Measurements from ENCODE around the gene FOXO6. TPM values are rescaled to one million over a fixed set of nuclear protein-coding genes. Genes with fewer than 3 reads are reported as not detected.

The FOXO6 gene
- total RNA-seq, 3 donors from 2014 or later: 0.98 to 1.3 TPM; not detected in 1

DNA sequence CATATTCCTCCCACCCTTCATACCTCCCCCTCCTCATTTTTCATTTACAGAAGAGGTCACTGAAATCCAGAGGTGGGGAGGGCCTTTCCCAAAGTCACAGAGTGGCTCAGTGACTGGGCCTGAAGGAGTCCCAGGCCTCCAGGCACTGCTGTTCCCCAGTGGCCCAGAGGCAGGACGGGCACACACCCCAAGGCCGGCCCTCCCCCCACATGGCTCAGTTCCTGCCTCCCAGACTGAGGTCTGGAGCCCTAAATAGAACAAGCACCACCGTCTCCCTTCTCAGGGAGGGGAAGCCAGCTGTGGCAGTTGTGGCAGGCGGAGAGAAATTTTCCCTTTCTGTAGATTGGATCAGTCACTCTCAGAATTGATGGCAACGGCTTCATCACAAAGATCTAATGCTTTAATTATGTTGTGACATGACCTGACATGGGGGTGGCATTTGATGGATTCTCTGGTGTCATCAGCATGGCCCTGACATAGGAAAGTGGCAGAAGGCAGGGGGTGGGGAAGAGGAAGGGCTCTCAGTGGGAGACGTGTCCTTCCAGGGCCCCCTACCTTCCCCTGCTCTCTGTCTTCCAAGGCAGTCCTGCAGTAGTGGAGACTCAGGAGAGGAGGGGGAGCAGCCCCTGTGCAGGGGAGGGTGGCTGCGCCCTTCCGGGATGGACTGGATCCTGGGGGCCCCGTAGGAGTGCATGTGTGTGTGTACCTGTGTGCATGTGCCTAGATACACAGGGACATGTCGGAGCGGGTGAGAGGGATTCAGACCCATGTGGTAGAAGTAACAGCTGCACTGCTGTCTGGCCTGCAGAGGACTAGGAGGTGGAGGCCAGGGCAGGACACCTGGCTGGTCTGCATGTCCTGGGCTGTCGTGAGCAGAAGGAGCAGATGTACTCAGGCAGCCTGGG is 41.2 kb upstream of the FOXO6 start:
- Histone ChIP-seq H3K9me3 (no peaks in the 10 kb centered on the region), H3K27ac (no peak overlapping the region), H3K27me3 (no peaks in the 10 kb centered on the region), H3K36me3 (no peaks in the 10 kb centered on the region), H3K4me1 (no peaks in the 10 kb centered on the region), H3K4me3 (no peak overlapping the region)
- DNase-seq (ENCODE audit: low spot score in 2 of 2): no peak
- TF ChIP-seq POLR2A (IDR thresholded peaks at IDR 0.05) (no peak), POLR2AphosphoS5 (IDR thresholded peaks at IDR 0.05) (no peak)
- TF ChIP-seq, protein P1, sequence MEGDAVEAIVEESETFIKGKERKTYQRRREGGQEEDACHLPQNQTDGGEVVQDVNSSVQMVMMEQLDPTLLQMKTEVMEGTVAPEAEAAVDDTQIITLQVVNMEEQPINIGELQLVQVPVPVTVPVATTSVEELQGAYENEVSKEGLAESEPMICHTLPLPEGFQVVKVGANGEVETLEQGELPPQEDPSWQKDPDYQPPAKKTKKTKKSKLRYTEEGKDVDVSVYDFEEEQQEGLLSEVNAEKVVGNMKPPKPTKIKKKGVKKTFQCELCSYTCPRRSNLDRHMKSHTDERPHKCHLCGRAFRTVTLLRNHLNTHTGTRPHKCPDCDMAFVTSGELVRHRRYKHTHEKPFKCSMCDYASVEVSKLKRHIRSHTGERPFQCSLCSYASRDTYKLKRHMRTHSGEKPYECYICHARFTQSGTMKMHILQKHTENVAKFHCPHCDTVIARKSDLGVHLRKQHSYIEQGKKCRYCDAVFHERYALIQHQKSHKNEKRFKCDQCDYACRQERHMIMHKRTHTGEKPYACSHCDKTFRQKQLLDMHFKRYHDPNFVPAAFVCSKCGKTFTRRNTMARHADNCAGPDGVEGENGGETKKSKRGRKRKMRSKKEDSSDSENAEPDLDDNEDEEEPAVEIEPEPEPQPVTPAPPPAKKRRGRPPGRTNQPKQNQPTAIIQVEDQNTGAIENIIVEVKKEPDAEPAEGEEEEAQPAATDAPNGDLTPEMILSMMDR (IDR thresholded peaks at IDR 0.05): no peak
- intact Hi-C loops (cut with DNase I; ENCODE audit: low total_unique reads): no loop called here

- intact Hi-C loops (cut with DNase I; ENCODE audit: low total_unique reads): no loop called here
- no peak overlapping the region for H3K27ac ChIP-seq
- no peaks in the 10 kb centered on the region for H3K9me3 ChIP-seq
- no peaks in the 10 kb centered on the region for H3K4me1 ChIP-seq
- no peak overlapping the region for H3K4me3 ChIP-seq
- DNase-seq (ENCODE audit: low spot score in 2 of 2): no peak
- H3K36me3 ChIP-seq: no peaks in the 10 kb centered on the region
- no peak for TF ChIP-seq POLR2AphosphoS5 (IDR thresholded peaks at IDR 0.05)
- TF ChIP-seq POLR2A (IDR thresholded peaks at IDR 0.05): no peak
- TF ChIP-seq, protein P1 (IDR thresholded peaks at IDR 0.05): no peak
- H3K27me3 ChIP-seq: no peaks in the 10 kb centered on the region
Measured at GRCh38 chr1:41320895-41321676, 40.1 kb upstream of the FOXO6 start.

GRCh38 chr1:41322101-41322661 is 39.1 kb upstream of the FOXO6 start:
- TF ChIP-seq, protein P1 (IDR thresholded peaks at IDR 0.05): no peak
- TF ChIP-seq POLR2A (IDR thresholded peaks at IDR 0.05): no peak
- no peak for TF ChIP-seq POLR2AphosphoS5 (IDR thresholded peaks at IDR 0.05)
- H3K4me3 ChIP-seq: no peak overlapping the region
- H3K36me3 ChIP-seq: no peaks in the 10 kb centered on the region
- no peak for DNase-seq (ENCODE audit: low spot score in 2 of 2)
- no peaks in the 10 kb centered on the region for H3K9me3 ChIP-seq
- no peaks in the 10 kb centered on the region for H3K27me3 ChIP-seq
- H3K4me1 ChIP-seq: no peaks in the 10 kb centered on the region
- intact Hi-C loops (cut with DNase I; ENCODE audit: low total_unique reads): no loop called here
- no peak overlapping the region for H3K27ac ChIP-seq

DNA sequence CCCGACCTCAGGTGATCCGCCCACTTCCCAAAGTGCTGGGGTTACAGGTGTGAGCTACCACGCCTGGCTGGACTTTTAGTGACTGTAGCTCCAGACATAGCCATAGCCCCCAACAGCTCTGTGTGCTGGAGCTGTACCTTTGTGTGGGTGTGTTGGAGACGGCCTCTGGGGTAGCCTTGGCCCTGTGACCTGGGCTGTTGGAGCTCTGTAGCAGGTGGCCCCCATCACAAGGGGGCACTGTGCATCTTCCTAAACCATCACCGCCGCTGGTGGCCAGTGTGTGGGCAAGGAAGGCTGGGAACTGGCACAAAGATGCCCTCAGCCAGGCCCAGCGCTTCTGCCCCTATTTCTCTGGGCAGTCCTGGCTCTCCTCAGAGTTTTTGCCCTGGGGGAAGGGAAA is 38.4 kb upstream of the FOXO6 start:
- peak in 1 of 2 donors; percentile 57 for DNase-seq (ENCODE audit: low spot score in 2 of 2)
- H3K27me3 ChIP-seq: no peaks in the 10 kb centered on the region
- H3K4me3 ChIP-seq: no peak overlapping the region
- intact Hi-C loops (cut with DNase I; ENCODE audit: low total_unique reads): no loop called here
- H3K4me1 ChIP-seq: no peaks in the 10 kb centered on the region
- no peaks in the 10 kb centered on the region for H3K36me3 ChIP-seq
- no peak overlapping the region for H3K27ac ChIP-seq
- no peaks in the 10 kb centered on the region for H3K9me3 ChIP-seq
- TF ChIP-seq, protein P1 (IDR thresholded peaks at IDR 0.05): peak in 2 of 3 donors; percentile 21 to 69
- no peak for TF ChIP-seq POLR2AphosphoS5 (IDR thresholded peaks at IDR 0.05)
